ENCODE measurements around the gene PEF1.

Gene PEF1

GRCh38 chr1:31644560-31645273, at the start of gene PEF1:
Gene PEF1, minus strand, starts transcription at chr1:31644876. Its CDS starts 12 bp downstream, at chr1:31644864.
- peak; percentile 100 for DNase-seq

GRCh38 chr1:31693231-31693630, 48.6 kb upstream of the PEF1 start:
- DNase-seq: no peak

- DNase-seq: no peak
Measured at GRCh38 chr1:31691951-31692350, 47.3 kb upstream of the PEF1 start.

- no peak for DNase-seq
Measured at GRCh38 chr1:31691446-31691845, 46.8 kb upstream of the PEF1 start.

- no peak for DNase-seq
Measured at GRCh38 chr1:31690921-31691320, 46.2 kb upstream of the PEF1 start.

GRCh38 chr1:31689854-31690253, 45.2 kb upstream of the PEF1 start:
- no peak for DNase-seq

- DNase-seq: no peak
Measured at GRCh38 chr1:31689379-31689778, 44.7 kb upstream of the PEF1 start.

- no peak for DNase-seq
Measured at GRCh38 chr1:31688233-31688918, 43.7 kb upstream of the PEF1 start.

GRCh38 chr1:31687601-31688000, 42.9 kb upstream of the PEF1 start:
- no peak for DNase-seq

GRCh38 chr1:31685795-31686194, 41.1 kb upstream of the PEF1 start:
- DNase-seq: no peak

- no peak for DNase-seq
Measured at GRCh38 chr1:31683997-31684396, 39.3 kb upstream of the PEF1 start.

- no peak for DNase-seq
Measured at GRCh38 chr1:31681415-31681814, 36.7 kb upstream of the PEF1 start.

GRCh38 chr1:31679676-31680230, 35.1 kb upstream of the PEF1 start:
- DNase-seq: no peak

GRCh38 chr1:31679091-31679490, 34.4 kb upstream of the PEF1 start:
- no peak for DNase-seq

- no peak for DNase-seq
Measured at GRCh38 chr1:31678681-31679080, 34.0 kb upstream of the PEF1 start.

GRCh38 chr1:31677949-31678348, 33.3 kb upstream of the PEF1 start:
- DNase-seq: no peak

GRCh38 chr1:31677401-31677800, 32.7 kb upstream of the PEF1 start:
- DNase-seq: no peak

- no peak for DNase-seq
Measured at GRCh38 chr1:31675756-31676155, 31.1 kb upstream of the PEF1 start.

- no peak for DNase-seq
Measured at GRCh38 chr1:31675161-31675560, 30.5 kb upstream of the PEF1 start.

GRCh38 chr1:31674626-31675025, 29.9 kb upstream of the PEF1 start:
- DNase-seq: no peak

GRCh38 chr1:31673433-31673832, 28.8 kb upstream of the PEF1 start:
- DNase-seq: no peak

GRCh38 chr1:31672986-31673385, 28.3 kb upstream of the PEF1 start:
- no peak for DNase-seq

- DNase-seq: no peak
Measured at GRCh38 chr1:31671561-31672201, 27.0 kb upstream of the PEF1 start.

- no peak for DNase-seq
Measured at GRCh38 chr1:31671147-31671546, 26.5 kb upstream of the PEF1 start.

Measured in stimulated activated CD4-positive, alpha-beta T cell treated with anti-CD3 and anti-CD28 coated beads, Interleukin-4, amount 100 ng/mL, for 1 hour (primary cell).